Measurements from ENCODE around the gene PRR30.

PRR30 gene

DNA sequence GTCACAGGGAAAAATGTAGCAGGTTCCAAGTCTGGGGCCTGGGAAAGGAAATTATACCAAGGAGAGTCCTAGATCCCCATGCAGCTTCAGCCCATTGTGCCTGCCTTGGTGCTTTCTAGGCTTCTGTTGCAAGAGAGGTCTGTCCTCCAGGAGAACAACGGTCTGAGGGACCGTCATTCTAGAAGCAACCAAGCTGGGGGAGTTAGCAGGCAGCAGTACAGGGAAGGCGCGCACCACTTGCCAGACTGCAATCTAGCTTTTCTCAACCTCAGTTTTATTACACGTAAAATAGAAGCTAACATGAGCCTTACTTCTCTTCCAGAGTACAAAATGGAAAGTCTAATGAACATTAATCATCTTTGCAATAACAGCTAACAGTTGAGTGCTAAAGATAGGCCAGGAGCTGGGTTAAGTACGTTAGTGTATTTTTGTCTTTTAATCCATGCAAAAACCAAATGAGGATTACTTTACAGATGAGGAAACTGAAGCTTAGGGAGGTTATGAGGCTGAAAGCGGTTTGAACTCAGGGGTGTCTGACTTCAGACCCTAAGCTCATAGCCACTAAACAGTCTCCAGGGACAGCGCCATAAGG lies 11.5 kb upstream of the PRR30 start:
- H3K9me2 ChIP-seq (ENCODE audit: low read depth, low read length): no peaks in the 10 kb centered on the region
- H3K4me2 ChIP-seq (ENCODE audit: low read length): no peak overlapping the region
- H3F3A ChIP-seq (ENCODE audit: insufficient read depth, low read length): no peaks in the 10 kb centered on the region
- H3K4me1 ChIP-seq (ENCODE audit: insufficient read depth, low read length, severe bottlenecking): no peaks in the 10 kb centered on the region
- H3K79me2 ChIP-seq (ENCODE audit: insufficient read depth, low read length): no peaks in the 10 kb centered on the region
- H3K9me3 ChIP-seq (ENCODE audit: low read length): no peaks in the 10 kb centered on the region
- H3K4me3 ChIP-seq (ENCODE audit: low read depth, low read length, poor library complexity, severe bottlenecking): no peak overlapping the region
- no peak overlapping the region for H3K9ac ChIP-seq (ENCODE audit: low read length)
- no peak overlapping the region for H3K27ac ChIP-seq (ENCODE audit: low read depth, low read length, poor library complexity, severe bottlenecking)
- H2AFZ ChIP-seq (ENCODE audit: low read length): no peak overlapping the region
- H4K20me1 ChIP-seq (ENCODE audit: insufficient read depth, low read length): no peaks in the 10 kb centered on the region
- TF ChIP-seq CTCF (IDR thresholded peaks at IDR 0.05; ENCODE audit: low read length): no peak
- peaks cover 6% of the 10 kb centered on the region; the same call in 1 of the 2 replicates for H3K27me3 ChIP-seq (ENCODE audit: insufficient read depth, low read length)
- no peaks in the 10 kb centered on the region for H3K36me3 ChIP-seq (ENCODE audit: insufficient read depth, low read length)

GRCh38 chr2:27149570-27150405 lies 10.6 kb upstream of the PRR30 start:
- TF ChIP-seq CTCF (IDR thresholded peaks at IDR 0.05; ENCODE audit: low read length) (no peak), EZH2 (IDR thresholded peaks at IDR 0.05; ENCODE audit: borderline replicate concordance, low read length) (no peak)
- Histone ChIP-seq H3K4me1 (ENCODE audit: insufficient read depth, low read length, severe bottlenecking) (no peaks in the 10 kb centered on the region), H3K9me2 (ENCODE audit: low read depth, low read length) (no peaks in the 10 kb centered on the region), H3K4me2 (ENCODE audit: low read length) (no peak overlapping the region), H3F3A (ENCODE audit: insufficient read depth, low read length) (no peaks in the 10 kb centered on the region), H3K9ac (ENCODE audit: low read length) (no peak overlapping the region), H3K36me3 (ENCODE audit: insufficient read depth, low read length) (no peaks in the 10 kb centered on the region), H3K27me3 (ENCODE audit: insufficient read depth, low read length) (peaks cover 6% of the 10 kb centered on the region; the same call in 1 of the 2 replicates), H3K9me3 (ENCODE audit: low read length) (no peaks in the 10 kb centered on the region), H4K20me1 (ENCODE audit: insufficient read depth, low read length) (no peaks in the 10 kb centered on the region), H3K4me3 (ENCODE audit: low read depth, low read length, poor library complexity, severe bottlenecking) (no peak overlapping the region), H3K79me2 (ENCODE audit: insufficient read depth, low read length) (no peaks in the 10 kb centered on the region), H3K27ac (ENCODE audit: low read depth, low read length, poor library complexity, severe bottlenecking) (no peak overlapping the region), H2AFZ (ENCODE audit: low read length) (no peak overlapping the region)

GRCh38 chr2:27148801-27149439 lies 9.7 kb upstream of the PRR30 start, which contains the start of gene TCF23:
TCF23 (plus strand) TSS chr2:27149004; CDS start chr2:27149134, 130 bp downstream.
- no peaks in the 10 kb centered on the region for H3K9me3 ChIP-seq (ENCODE audit: low read length)
- no peaks in the 10 kb centered on the region for H3K4me1 ChIP-seq (ENCODE audit: insufficient read depth, low read length, severe bottlenecking)
- no peaks in the 10 kb centered on the region for H3K79me2 ChIP-seq (ENCODE audit: insufficient read depth, low read length)
- no peaks in the 10 kb centered on the region for H3F3A ChIP-seq (ENCODE audit: insufficient read depth, low read length)
- peaks cover 6% of the 10 kb centered on the region; the same call in 1 of the 2 replicates for H3K27me3 ChIP-seq (ENCODE audit: insufficient read depth, low read length)
- no peak within 1 kb of the TSS for H3K27ac ChIP-seq (ENCODE audit: low read depth, low read length, poor library complexity, severe bottlenecking)
- H2AFZ ChIP-seq (ENCODE audit: low read length): no peak within 1 kb of the TSS
- H4K20me1 ChIP-seq (ENCODE audit: insufficient read depth, low read length): no peaks in the 10 kb centered on the region
- H3K36me3 ChIP-seq (ENCODE audit: insufficient read depth, low read length): no peaks in the 10 kb centered on the region
- no peaks in the 10 kb centered on the region for H3K9me2 ChIP-seq (ENCODE audit: low read depth, low read length)
- no peak within 1 kb of the TSS for H3K4me2 ChIP-seq (ENCODE audit: low read length)
- no peak within 1 kb of the TSS for H3K9ac ChIP-seq (ENCODE audit: low read length)
- TF ChIP-seq EZH2 (IDR thresholded peaks at IDR 0.05; ENCODE audit: borderline replicate concordance, low read length) (no peak), CTCF (IDR thresholded peaks at IDR 0.05; ENCODE audit: low read length) (no peak)
- no peak within 1 kb of the TSS for H3K4me3 ChIP-seq (ENCODE audit: low read depth, low read length, poor library complexity, severe bottlenecking)

Data from OCI-LY1 (cell line).